ENCODE data around the gene CROCC.
A peak's percentile ranks its signal among the peaks of the same experiment; 100 is the strongest.
"Not testable (repeated sequence)": the region's sequence is repeated elsewhere in the genome, so short reads cannot be mapped to it uniquely, and the experiment has no call there.

Gene CROCC

GRCh38 chr1:16944038-16944437 lies 22.3 kb downstream of the CROCC start:
- Histone ChIP-seq H3K9ac (ENCODE audit: low read depth in 1 of 2, low read length in 2 of 2) (no peak overlapping the region), H3K9me3 (ENCODE audit: control insufficient read depth in 2 of 2, low read length in 2 of 2) (no peaks in the 10 kb centered on the region), H3K4me1 (ENCODE audit: control insufficient read depth in 2 of 2, insufficient read depth in 2 of 2, low read length in 2 of 2) (peaks cover 5 to 6% of the 10 kb centered on the region in 2 donors), H3K36me3 (ENCODE audit: control insufficient read depth in 2 of 2, insufficient read depth in 2 of 2, low read length in 2 of 2) (peaks cover 0 to 10% of the 10 kb centered on the region in 2 donors), H3K4me3 (ENCODE audit: low read length in 2 of 2) (no peak overlapping the region), H3K27me3 (ENCODE audit: control insufficient read depth in 2 of 2, insufficient read depth in 2 of 2, low read length in 2 of 2) (no peaks in the 10 kb centered on the region), H3K27ac (ENCODE audit: low read depth in 2 of 2, low read length in 2 of 2) (no peak overlapping the region)

GRCh38 chr1:16945512-16945911 lies 23.8 kb downstream of the CROCC start:
- H3K27me3 ChIP-seq (ENCODE audit: control insufficient read depth in 2 of 2, insufficient read depth in 2 of 2, low read length in 2 of 2); H3K36me3 ChIP-seq (ENCODE audit: control insufficient read depth in 2 of 2, insufficient read depth in 2 of 2, low read length in 2 of 2); H3K27ac ChIP-seq (ENCODE audit: low read depth in 2 of 2, low read length in 2 of 2); H3K4me3 ChIP-seq (ENCODE audit: low read length in 2 of 2); H3K9ac ChIP-seq (ENCODE audit: low read depth in 1 of 2, low read length in 2 of 2); H3K9me3 ChIP-seq (ENCODE audit: control insufficient read depth in 2 of 2, low read length in 2 of 2); H3K4me1 ChIP-seq (ENCODE audit: control insufficient read depth in 2 of 2, insufficient read depth in 2 of 2, low read length in 2 of 2): not testable (repeated sequence)

- H3K9ac ChIP-seq (ENCODE audit: low read depth in 1 of 2, low read length in 2 of 2); H3K9me3 ChIP-seq (ENCODE audit: control insufficient read depth in 2 of 2, low read length in 2 of 2); H3K4me1 ChIP-seq (ENCODE audit: control insufficient read depth in 2 of 2, insufficient read depth in 2 of 2, low read length in 2 of 2); H3K4me3 ChIP-seq (ENCODE audit: low read length in 2 of 2); H3K27me3 ChIP-seq (ENCODE audit: control insufficient read depth in 2 of 2, insufficient read depth in 2 of 2, low read length in 2 of 2); H3K27ac ChIP-seq (ENCODE audit: low read depth in 2 of 2, low read length in 2 of 2); H3K36me3 ChIP-seq (ENCODE audit: control insufficient read depth in 2 of 2, insufficient read depth in 2 of 2, low read length in 2 of 2): not testable (repeated sequence)
Measured at GRCh38 chr1:16946185-16946584, 24.5 kb downstream of the CROCC start.

GRCh38 chr1:16946646-16947045 lies 24.9 kb downstream of the CROCC start:
- Histone ChIP-seq H3K27ac (ENCODE audit: low read depth in 2 of 2, low read length in 2 of 2) (no peak overlapping the region), H3K27me3 (ENCODE audit: control insufficient read depth in 2 of 2, insufficient read depth in 2 of 2, low read length in 2 of 2) (no peaks in the 10 kb centered on the region), H3K4me1 (ENCODE audit: control insufficient read depth in 2 of 2, insufficient read depth in 2 of 2, low read length in 2 of 2) (peaks cover 5 to 7% of the 10 kb centered on the region in 2 donors), H3K9ac (ENCODE audit: low read depth in 1 of 2, low read length in 2 of 2) (no peak overlapping the region), H3K36me3 (ENCODE audit: control insufficient read depth in 2 of 2, insufficient read depth in 2 of 2, low read length in 2 of 2) (peaks cover 0 to 10% of the 10 kb centered on the region in 2 donors), H3K4me3 (ENCODE audit: low read length in 2 of 2) (no peak overlapping the region), H3K9me3 (ENCODE audit: control insufficient read depth in 2 of 2, low read length in 2 of 2) (no peaks in the 10 kb centered on the region)

GRCh38 chr1:16948282-16948891 lies 26.7 kb downstream of the CROCC start:
- not testable (repeated sequence) for H3K9me3 ChIP-seq (ENCODE audit: control insufficient read depth in 2 of 2, low read length in 2 of 2); H3K36me3 ChIP-seq (ENCODE audit: control insufficient read depth in 2 of 2, insufficient read depth in 2 of 2, low read length in 2 of 2); H3K27me3 ChIP-seq (ENCODE audit: control insufficient read depth in 2 of 2, insufficient read depth in 2 of 2, low read length in 2 of 2); H3K4me3 ChIP-seq (ENCODE audit: low read length in 2 of 2); H3K4me1 ChIP-seq (ENCODE audit: control insufficient read depth in 2 of 2, insufficient read depth in 2 of 2, low read length in 2 of 2)
- peak overlapping the region; percentile 41 to 50 for H3K9ac ChIP-seq (ENCODE audit: low read depth in 1 of 2, low read length in 2 of 2)
- H3K27ac ChIP-seq (ENCODE audit: low read depth in 2 of 2, low read length in 2 of 2), result peak overlapping the region; percentile 56 to 62

GRCh38 chr1:16949026-16949425 lies 27.3 kb downstream of the CROCC start:
- H3K4me3 ChIP-seq (ENCODE audit: low read length in 2 of 2); H3K36me3 ChIP-seq (ENCODE audit: control insufficient read depth in 2 of 2, insufficient read depth in 2 of 2, low read length in 2 of 2); H3K27me3 ChIP-seq (ENCODE audit: control insufficient read depth in 2 of 2, insufficient read depth in 2 of 2, low read length in 2 of 2); H3K4me1 ChIP-seq (ENCODE audit: control insufficient read depth in 2 of 2, insufficient read depth in 2 of 2, low read length in 2 of 2); H3K9me3 ChIP-seq (ENCODE audit: control insufficient read depth in 2 of 2, low read length in 2 of 2); H3K9ac ChIP-seq (ENCODE audit: low read depth in 1 of 2, low read length in 2 of 2): not testable (repeated sequence)
- H3K27ac ChIP-seq (ENCODE audit: low read depth in 2 of 2, low read length in 2 of 2), result peak overlapping the region; percentile 54 to 56

- not testable (repeated sequence) for H3K36me3 ChIP-seq (ENCODE audit: control insufficient read depth in 2 of 2, insufficient read depth in 2 of 2, low read length in 2 of 2); H3K9me3 ChIP-seq (ENCODE audit: control insufficient read depth in 2 of 2, low read length in 2 of 2); H3K27me3 ChIP-seq (ENCODE audit: control insufficient read depth in 2 of 2, insufficient read depth in 2 of 2, low read length in 2 of 2); H3K9ac ChIP-seq (ENCODE audit: low read depth in 1 of 2, low read length in 2 of 2); H3K4me3 ChIP-seq (ENCODE audit: low read length in 2 of 2); H3K4me1 ChIP-seq (ENCODE audit: control insufficient read depth in 2 of 2, insufficient read depth in 2 of 2, low read length in 2 of 2); H3K27ac ChIP-seq (ENCODE audit: low read depth in 2 of 2, low read length in 2 of 2)
Measured at GRCh38 chr1:16952376-16952775, 30.6 kb downstream of the CROCC start.

- Histone ChIP-seq H3K9me3 (ENCODE audit: control insufficient read depth in 2 of 2, low read length in 2 of 2) (no peaks in the 10 kb centered on the region), H3K9ac (ENCODE audit: low read depth in 1 of 2, low read length in 2 of 2) (no peak overlapping the region), H3K36me3 (ENCODE audit: control insufficient read depth in 2 of 2, insufficient read depth in 2 of 2, low read length in 2 of 2) (peaks cover 0 to 4% of the 10 kb centered on the region in 2 donors), H3K27ac (ENCODE audit: low read depth in 2 of 2, low read length in 2 of 2) (no peak overlapping the region), H3K4me3 (ENCODE audit: low read length in 2 of 2) (no peak overlapping the region), H3K4me1 (ENCODE audit: control insufficient read depth in 2 of 2, insufficient read depth in 2 of 2, low read length in 2 of 2) (no peaks in the 10 kb centered on the region), H3K27me3 (ENCODE audit: control insufficient read depth in 2 of 2, insufficient read depth in 2 of 2, low read length in 2 of 2) (no peaks in the 10 kb centered on the region)
Measured at GRCh38 chr1:16954579-16954978, 32.8 kb downstream of the CROCC start.

- H3K27me3 ChIP-seq (ENCODE audit: control insufficient read depth in 2 of 2, insufficient read depth in 2 of 2, low read length in 2 of 2), result no peaks in the 10 kb centered on the region
- no peaks in the 10 kb centered on the region for H3K4me1 ChIP-seq (ENCODE audit: control insufficient read depth in 2 of 2, insufficient read depth in 2 of 2, low read length in 2 of 2)
- peaks cover 0 to 4% of the 10 kb centered on the region in 2 donors for H3K36me3 ChIP-seq (ENCODE audit: control insufficient read depth in 2 of 2, insufficient read depth in 2 of 2, low read length in 2 of 2)
- no peak overlapping the region for H3K9ac ChIP-seq (ENCODE audit: low read depth in 1 of 2, low read length in 2 of 2)
- no peak overlapping the region for H3K27ac ChIP-seq (ENCODE audit: low read depth in 2 of 2, low read length in 2 of 2)
- H3K4me3 ChIP-seq (ENCODE audit: low read length in 2 of 2), result no peak overlapping the region
- H3K9me3 ChIP-seq (ENCODE audit: control insufficient read depth in 2 of 2, low read length in 2 of 2), result no peaks in the 10 kb centered on the region
Measured at GRCh38 chr1:16955186-16955585, 33.5 kb downstream of the CROCC start.

GRCh38 chr1:16956775-16957174 lies 35.0 kb downstream of the CROCC start:
- Histone ChIP-seq H3K9ac (ENCODE audit: low read depth in 1 of 2, low read length in 2 of 2) (no peak overlapping the region), H3K27ac (ENCODE audit: low read depth in 2 of 2, low read length in 2 of 2) (no peak overlapping the region), H3K4me3 (ENCODE audit: low read length in 2 of 2) (no peak overlapping the region), H3K36me3 (ENCODE audit: control insufficient read depth in 2 of 2, insufficient read depth in 2 of 2, low read length in 2 of 2) (peaks cover 0 to 4% of the 10 kb centered on the region in 2 donors), H3K4me1 (ENCODE audit: control insufficient read depth in 2 of 2, insufficient read depth in 2 of 2, low read length in 2 of 2) (no peaks in the 10 kb centered on the region), H3K9me3 (ENCODE audit: control insufficient read depth in 2 of 2, low read length in 2 of 2) (no peaks in the 10 kb centered on the region), H3K27me3 (ENCODE audit: control insufficient read depth in 2 of 2, insufficient read depth in 2 of 2, low read length in 2 of 2) (no peaks in the 10 kb centered on the region)

GRCh38 chr1:16957731-16958130 lies 36.0 kb downstream of the CROCC start:
- no peaks in the 10 kb centered on the region for H3K4me1 ChIP-seq (ENCODE audit: control insufficient read depth in 2 of 2, insufficient read depth in 2 of 2, low read length in 2 of 2)
- H3K27me3 ChIP-seq (ENCODE audit: control insufficient read depth in 2 of 2, insufficient read depth in 2 of 2, low read length in 2 of 2), result no peaks in the 10 kb centered on the region
- no peak overlapping the region for H3K9ac ChIP-seq (ENCODE audit: low read depth in 1 of 2, low read length in 2 of 2)
- H3K4me3 ChIP-seq (ENCODE audit: low read length in 2 of 2), result no peak overlapping the region
- H3K27ac ChIP-seq (ENCODE audit: low read depth in 2 of 2, low read length in 2 of 2), result no peak overlapping the region
- H3K36me3 ChIP-seq (ENCODE audit: control insufficient read depth in 2 of 2, insufficient read depth in 2 of 2, low read length in 2 of 2), result peaks cover 0 to 4% of the 10 kb centered on the region in 2 donors
- no peaks in the 10 kb centered on the region for H3K9me3 ChIP-seq (ENCODE audit: control insufficient read depth in 2 of 2, low read length in 2 of 2)

Measured in mucosa of rectum (tissue), 2 donors.